ENCODE data around the gene SETD2. TPM values are rescaled to one million over a fixed set of nuclear protein-coding genes. Genes with fewer than 3 reads are reported as not detected.
A peak's percentile ranks its signal among the peaks of the same experiment; 100 is the strongest.

Gene SETD2
- total RNA-seq, 1 donor from 2014 or later, result 19.7 TPM

DNA sequence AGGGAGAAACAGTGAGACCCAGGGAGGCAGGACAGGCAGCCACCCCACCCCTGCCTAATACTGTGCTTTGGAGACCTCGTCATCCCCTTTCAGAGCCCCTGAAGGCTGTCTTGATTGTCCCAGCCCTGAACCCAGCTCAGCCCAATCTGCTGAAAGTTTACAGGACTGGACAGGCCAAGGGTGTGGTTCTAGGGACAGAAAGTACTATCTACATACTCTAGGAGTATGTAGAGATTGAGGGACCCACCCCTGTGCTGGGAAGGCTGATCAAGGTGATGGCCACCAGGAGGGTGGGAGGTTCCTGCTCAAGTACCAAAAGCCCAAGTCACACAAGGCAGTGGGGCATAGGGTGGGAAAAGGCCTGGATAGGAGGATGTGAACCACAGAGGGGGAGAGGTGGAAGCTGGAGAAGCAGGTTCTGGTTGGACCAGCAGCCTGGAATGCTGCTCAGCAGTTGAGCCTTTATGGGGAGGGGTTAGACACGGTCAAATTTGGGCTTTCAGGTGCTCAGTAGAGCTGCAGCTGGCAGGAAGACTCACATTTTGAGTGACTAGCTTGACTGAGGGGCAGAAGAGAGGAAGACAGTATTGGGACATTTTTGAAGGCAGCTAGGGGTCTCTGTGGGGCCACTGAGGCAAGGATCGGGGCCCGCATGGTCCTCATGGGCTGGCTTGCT, 177.7 kb downstream of the SETD2 start:
- TF ChIP-seq, protein P1, sequence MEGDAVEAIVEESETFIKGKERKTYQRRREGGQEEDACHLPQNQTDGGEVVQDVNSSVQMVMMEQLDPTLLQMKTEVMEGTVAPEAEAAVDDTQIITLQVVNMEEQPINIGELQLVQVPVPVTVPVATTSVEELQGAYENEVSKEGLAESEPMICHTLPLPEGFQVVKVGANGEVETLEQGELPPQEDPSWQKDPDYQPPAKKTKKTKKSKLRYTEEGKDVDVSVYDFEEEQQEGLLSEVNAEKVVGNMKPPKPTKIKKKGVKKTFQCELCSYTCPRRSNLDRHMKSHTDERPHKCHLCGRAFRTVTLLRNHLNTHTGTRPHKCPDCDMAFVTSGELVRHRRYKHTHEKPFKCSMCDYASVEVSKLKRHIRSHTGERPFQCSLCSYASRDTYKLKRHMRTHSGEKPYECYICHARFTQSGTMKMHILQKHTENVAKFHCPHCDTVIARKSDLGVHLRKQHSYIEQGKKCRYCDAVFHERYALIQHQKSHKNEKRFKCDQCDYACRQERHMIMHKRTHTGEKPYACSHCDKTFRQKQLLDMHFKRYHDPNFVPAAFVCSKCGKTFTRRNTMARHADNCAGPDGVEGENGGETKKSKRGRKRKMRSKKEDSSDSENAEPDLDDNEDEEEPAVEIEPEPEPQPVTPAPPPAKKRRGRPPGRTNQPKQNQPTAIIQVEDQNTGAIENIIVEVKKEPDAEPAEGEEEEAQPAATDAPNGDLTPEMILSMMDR (IDR thresholded peaks at IDR 0.05; ENCODE audit: insufficient read depth, low read length, severe bottlenecking), result no peak
- Histone ChIP-seq H3K4me3 (ENCODE audit: low read depth, low read length) (no peak overlapping the region), H3K36me3 (ENCODE audit: control insufficient read depth, insufficient read depth, low read length) (peaks cover 14% of the 10 kb centered on the region), H3K27me3 (ENCODE audit: control insufficient read depth, insufficient read depth, low read length) (no peaks in the 10 kb centered on the region)
- no peak for FAIRE-seq
- DNase-seq (ENCODE audit: low read depth), result peak; percentile 25

GRCh38 chr3:46985588-46985987, 178.3 kb downstream of the SETD2 start:
- TF ChIP-seq, protein P1 (IDR thresholded peaks at IDR 0.05; ENCODE audit: insufficient read depth, low read length, severe bottlenecking), result no peak
- Histone ChIP-seq H3K27me3 (ENCODE audit: control insufficient read depth, insufficient read depth, low read length) (no peaks in the 10 kb centered on the region), H3K4me3 (ENCODE audit: low read depth, low read length) (no peak overlapping the region), H3K36me3 (ENCODE audit: control insufficient read depth, insufficient read depth, low read length) (peaks cover 13% of the 10 kb centered on the region)
- DNase-seq (ENCODE audit: low read depth) (no peak), FAIRE-seq (no peak)

DNA sequence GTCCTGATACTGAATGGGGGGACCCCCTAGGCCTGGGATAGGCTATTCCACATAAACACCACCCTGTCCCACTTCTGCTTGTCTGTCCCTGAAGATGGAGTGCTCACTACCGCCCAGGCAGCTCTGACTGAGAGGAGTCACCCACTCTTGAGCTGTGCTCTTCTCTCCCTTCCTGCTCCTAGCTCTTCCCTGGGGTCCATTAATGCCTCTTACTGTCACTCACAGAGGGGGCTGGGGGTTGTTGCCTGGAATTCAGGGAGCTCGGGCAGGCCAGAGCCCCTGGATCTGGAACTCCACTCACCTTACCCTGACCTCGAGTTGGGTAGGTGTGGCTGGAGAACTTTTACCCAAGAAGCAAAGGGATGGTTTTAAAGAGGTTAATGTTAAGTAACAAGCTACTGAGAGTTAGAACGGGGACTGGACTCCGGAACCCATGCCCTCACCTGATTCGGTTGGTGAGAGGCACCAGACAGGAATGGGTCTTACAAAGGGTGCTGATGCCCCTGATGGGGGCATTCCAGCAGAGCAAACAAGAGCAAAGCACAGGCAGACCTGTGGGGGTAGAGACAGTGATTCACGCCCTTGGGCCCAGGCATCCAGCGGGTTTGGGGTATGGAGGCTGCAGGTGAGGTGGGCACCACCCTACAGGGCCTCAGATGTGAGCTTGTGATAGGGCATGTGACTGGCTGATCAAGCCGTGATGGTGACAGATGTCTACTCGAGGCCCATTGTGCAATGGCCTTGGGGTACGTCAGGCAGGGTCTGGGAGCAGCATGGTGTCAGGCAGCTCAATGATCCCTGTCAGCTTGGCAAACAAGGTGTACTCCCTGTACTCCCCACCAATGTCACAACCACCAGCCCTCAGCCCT, 179.1 kb downstream of the SETD2 start:
- Histone ChIP-seq H3K4me3 (ENCODE audit: low read depth, low read length) (no peak overlapping the region), H3K36me3 (ENCODE audit: control insufficient read depth, insufficient read depth, low read length) (peaks cover 7% of the 10 kb centered on the region), H3K27me3 (ENCODE audit: control insufficient read depth, insufficient read depth, low read length) (no peaks in the 10 kb centered on the region)
- no peak for FAIRE-seq
- DNase-seq (ENCODE audit: low read depth), result no peak
- TF ChIP-seq, protein P1 (IDR thresholded peaks at IDR 0.05; ENCODE audit: insufficient read depth, low read length, severe bottlenecking), result no peak

DNA sequence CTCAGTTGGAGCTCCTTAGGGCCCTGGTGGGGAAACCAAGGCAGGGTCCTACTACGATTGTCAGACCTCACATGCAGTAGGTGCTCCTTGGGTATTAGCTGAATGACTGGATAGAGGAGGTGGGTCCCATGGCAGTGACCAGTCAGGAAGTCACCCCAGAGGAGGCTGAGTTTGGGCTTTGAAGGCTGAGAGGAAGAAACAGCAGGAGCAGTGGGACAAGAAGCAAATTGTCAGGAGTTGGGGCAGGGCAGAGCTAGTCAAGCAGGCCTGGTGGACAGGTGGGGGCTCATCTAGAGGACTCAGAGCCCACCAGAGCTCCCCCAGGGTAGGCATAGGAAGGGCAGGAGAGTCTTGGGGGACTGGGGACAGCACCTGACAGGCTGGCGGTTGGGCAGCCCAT, 181.4 kb downstream of the SETD2 start:
- Histone ChIP-seq H3K27me3 (ENCODE audit: control insufficient read depth, insufficient read depth, low read length) (no peaks in the 10 kb centered on the region), H3K36me3 (ENCODE audit: control insufficient read depth, insufficient read depth, low read length) (peaks cover 1% of the 10 kb centered on the region), H3K4me3 (ENCODE audit: low read depth, low read length) (no peak overlapping the region)
- FAIRE-seq (no peak), DNase-seq (ENCODE audit: low read depth) (no peak)
- TF ChIP-seq, protein P1 (IDR thresholded peaks at IDR 0.05; ENCODE audit: insufficient read depth, low read length, severe bottlenecking), result no peak

GRCh38 chr3:46981932-46982471, 181.9 kb downstream of the SETD2 start:
- peak; percentile 65 for DNase-seq (ENCODE audit: low read depth)
- no peaks in the 10 kb centered on the region for H3K27me3 ChIP-seq (ENCODE audit: control insufficient read depth, insufficient read depth, low read length)
- FAIRE-seq, result no peak
- H3K36me3 ChIP-seq (ENCODE audit: control insufficient read depth, insufficient read depth, low read length), result peaks cover 1% of the 10 kb centered on the region
- peak overlapping the region; percentile 11 for H3K4me3 ChIP-seq (ENCODE audit: low read depth, low read length)
- TF ChIP-seq, protein P1 (IDR thresholded peaks at IDR 0.05; ENCODE audit: insufficient read depth, low read length, severe bottlenecking), result no peak
